GM21390 (cell line): ENCODE data around the gene CCDC71.

ENCODE experiments used
- ATAC-seq: cut with Tn5 transposase; IDR thresholded peaks from one replicate; pipeline ENCODE4 v1.9.1; 2021; ENCODE audit not compliant: unreplicated experiment

CCDC71 gene

DNA sequence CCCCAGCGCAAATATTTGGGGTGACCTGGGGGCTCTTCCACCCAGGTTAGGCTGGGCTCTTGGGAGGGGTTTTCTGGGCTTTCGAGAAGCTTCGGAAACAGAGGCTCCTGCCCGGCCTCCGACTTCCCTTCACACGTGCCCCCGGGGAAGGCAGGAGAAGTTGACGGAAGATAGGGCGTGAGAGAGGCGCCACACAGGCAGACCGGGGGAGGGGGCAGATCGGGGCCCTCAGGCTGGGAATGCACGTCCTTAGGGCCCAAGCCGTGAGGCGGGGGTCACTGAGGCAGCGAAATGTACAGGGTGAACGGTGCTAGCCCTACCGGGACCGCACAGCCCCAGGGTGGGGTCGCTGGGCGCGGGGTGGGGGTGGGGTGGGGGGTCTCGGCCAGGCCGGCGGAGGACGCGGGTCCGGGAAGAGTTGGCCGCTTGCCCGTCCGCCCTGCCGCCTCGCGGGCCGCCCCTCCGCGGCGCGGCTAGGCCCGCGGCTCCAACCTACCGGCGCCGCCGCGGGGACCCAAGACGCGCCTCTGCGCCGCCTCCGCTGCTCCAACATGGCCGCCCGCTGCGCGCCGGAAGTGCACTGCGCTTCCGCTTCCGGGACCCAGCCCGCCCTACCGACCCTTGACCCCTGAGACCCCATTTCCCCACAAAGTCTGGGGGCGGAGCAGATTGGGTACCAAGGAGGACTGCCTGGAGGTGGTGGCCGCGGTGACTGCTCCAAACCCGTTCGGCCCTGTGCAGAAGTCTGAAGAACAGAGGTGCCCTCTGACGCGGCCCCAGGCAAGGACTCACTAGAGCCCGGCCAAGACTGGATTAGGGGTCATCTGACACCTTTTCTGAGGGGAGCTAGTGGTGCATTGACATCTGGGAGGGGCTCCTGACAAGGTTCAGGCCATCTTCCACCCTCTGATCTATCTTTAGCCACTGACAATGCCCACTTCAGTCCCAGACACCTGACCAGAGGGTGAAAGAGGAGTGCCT is at the start of gene CCDC71:
CCDC71 (minus strand) TSS at position 561 of the 981 bp plus-strand sequence. CDS start 2,123 bp downstream, outside the sequence.
- no peak for ATAC-seq

DNA sequence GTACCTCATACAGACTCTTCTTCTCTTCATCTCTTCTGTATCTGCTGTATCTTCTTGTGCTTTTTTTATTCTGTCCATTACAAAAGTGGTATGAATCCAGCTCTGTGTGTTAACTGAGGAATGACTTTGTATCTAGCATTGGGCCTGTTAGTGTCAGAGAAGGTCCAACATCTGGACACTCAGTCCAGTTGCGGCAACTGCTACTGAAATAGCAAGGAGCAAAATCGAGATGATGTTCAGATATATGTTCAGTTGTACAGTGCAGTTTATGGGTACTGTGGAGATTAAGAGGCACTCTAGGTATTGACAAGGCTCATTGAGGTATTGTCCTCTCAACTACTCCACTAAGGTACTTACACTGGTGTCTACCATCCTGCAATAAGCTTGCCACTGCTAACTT is 47.9 kb upstream of the CCDC71 start:
- no peak for ATAC-seq

DNA sequence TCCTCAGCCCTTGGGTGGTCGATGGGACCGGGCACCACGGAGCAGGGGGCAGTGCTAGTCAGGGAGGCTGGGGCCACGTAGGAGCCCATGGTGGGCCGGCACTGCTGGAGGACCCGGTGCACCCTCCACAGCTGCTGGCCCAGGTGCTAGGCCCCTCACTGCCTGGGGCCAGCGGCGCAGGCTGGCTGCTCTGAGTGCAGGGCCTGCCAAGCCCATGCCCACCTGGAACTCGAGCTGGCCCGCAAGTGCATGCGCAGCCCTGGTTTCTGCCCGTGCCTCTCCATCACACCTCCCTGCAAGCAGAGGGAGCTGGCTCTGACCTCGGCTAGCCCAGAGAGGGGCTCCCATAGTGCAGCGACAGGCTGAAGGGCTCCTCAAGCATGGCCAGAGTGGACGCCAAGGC is 47.4 kb upstream of the CCDC71 start:
- ATAC-seq: no peak

DNA sequence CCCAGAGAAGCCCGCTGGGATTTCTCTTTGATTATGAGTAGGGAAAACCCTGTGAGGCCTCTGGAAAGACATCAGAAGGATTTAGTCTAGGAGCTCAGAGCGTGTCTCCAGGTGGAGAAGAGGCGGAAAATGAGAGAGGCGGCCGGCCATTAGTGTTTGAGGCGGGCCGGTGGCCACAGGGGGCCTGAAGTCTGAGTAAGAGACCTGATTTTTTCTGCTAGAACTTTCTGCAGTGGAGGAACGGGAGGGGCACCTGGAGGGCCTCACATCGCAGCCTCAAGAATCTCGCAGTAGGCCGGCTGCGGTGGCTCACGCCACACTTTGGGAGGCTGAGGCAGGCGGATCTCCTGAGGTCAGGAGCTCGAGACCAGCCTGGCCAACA is 33.8 kb upstream of the CCDC71 start:
- ATAC-seq: no peak

DNA sequence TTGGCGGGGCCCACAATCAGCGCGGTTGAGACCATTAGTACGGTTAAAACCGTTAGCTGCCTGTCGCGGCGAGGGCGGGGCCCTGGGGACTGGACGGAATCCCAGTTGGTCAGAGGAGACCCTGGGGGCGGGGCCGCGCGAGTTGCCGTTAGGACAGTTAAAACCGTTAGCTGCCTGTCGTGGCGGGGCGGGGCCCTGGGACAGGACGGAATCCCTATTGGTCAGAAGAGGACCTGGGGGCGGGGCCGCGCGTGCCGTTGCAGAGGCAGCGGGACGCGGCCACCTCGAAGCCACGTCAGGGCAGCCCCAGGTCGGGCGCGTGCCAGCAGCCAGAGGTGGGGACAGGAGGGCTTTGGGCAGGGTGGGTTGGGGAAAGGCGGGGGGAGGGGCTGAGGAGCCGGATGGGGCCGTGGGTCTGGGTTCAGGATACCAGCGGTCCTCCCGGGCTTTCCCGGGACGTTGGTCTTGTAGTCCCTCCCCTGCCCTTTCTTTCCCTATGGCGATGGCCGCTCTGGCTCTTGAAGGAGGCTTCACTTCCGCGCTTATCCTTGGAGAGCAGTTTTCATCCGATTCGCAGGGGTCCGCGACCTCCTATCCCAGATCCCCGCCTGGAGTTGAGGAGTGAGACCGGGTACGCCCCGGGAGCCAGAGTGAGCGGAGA is 33.2 kb upstream of the CCDC71 start:
- ATAC-seq: no peak

DNA sequence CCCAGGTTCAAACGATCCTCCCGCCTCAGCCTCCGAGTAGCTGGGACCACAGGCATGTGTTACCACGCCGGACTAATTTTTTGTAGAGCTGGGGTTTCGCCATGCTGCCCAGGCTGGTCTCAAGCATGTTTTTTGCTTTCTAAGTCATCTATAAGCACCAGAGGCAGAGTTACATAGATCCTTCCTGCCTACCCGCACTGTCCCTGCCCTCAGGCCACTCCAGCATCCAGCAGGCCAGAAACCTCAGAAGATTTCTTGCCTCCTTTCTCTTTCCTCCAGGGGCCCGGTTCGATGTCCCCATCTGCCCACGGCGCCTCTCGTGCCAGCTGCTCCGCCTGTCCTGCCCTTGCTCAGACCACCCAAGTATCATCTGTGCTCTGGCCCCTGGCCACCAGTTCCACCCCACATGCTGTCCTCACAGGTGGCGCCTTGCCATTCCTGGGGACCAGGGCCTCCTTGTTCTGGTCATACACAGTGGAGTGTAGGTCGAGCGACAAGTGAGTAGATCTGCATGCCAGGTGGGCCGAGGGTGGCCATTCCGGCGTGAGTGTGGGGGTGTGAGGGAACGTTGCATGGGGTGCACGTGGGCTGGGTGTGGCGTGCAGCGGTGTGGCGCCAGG is 32.6 kb upstream of the CCDC71 start:
- no peak for ATAC-seq

DNA sequence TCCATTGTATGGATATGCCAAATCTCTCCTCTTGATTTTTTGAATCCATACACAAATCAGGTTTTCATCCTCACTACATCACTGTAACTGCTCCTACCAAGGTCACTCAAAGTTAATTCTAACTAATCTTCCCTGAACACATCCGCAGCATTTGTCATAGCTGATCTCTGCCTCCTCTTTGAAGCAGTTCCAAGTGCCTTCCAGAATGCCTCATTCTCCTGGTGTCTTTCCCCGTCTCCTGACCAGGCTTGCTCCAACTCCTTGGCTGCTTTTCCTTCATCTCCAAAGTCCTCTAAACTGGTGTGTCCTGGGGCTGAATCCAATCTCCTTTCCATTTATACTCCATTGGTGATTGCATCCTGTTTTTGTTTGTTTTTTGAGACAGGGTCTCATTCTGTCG is 32.0 kb upstream of the CCDC71 start:
- ATAC-seq: no peak

DNA sequence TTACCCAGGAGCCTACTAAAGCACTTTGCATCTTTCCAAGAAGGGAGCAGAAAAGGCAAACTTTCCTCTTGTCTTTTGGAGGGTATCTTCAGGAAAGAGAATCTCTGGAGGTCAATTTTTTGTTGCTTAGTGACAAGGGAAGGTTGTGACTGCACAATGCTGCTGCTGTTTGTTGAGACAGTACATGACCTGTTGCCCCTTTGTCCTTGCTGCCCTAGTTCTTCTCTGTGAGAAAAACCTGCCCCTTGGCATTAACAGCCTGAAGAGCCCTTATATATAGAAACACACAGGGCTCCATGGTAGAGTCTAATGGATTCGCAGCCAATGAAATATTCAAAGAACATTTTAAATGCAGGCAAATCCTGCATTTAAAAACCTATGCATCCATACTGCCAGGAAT is 25.6 kb upstream of the CCDC71 start:
- no peak for ATAC-seq

DNA sequence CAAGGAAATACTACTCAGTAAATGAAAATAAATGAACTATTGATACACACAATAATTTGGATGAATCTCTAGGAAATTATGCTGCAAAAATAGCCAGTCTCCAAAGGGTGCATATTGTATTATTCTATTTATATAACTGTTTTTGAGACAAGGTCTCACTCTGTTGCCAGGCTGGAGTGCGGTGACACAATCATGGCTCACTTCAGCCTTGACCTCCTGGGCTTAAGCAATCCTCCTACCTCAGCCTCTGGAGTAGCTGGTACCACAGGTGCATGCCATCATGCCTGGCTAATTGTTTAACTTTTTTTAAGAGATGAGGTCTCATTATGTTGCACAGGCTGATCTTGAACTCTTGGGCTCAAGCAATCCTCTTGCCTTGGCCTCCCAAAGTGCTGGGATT is 17.7 kb upstream of the CCDC71 start:
- ATAC-seq: no peak

DNA sequence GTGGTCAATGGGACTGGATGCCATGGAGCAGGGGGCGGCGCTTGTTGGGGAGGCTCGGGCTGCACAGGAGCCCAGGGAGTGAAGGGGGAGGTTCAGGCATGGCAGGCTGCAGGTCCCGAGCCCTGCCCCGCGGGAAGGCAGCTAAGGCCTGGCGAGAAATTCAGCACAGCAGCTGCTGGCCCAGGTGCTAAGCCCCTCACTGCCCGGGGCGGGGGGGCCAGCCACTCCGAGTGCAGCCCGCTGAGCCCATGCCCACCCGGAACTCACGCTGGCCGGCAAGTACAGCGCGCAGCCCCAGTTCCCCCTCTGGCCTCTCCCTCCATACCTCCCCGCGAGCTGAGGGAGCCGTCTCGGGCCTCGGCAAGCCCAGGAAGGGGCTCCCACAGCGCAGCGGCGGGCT is 16.6 kb upstream of the CCDC71 start:
- ATAC-seq: no peak

DNA sequence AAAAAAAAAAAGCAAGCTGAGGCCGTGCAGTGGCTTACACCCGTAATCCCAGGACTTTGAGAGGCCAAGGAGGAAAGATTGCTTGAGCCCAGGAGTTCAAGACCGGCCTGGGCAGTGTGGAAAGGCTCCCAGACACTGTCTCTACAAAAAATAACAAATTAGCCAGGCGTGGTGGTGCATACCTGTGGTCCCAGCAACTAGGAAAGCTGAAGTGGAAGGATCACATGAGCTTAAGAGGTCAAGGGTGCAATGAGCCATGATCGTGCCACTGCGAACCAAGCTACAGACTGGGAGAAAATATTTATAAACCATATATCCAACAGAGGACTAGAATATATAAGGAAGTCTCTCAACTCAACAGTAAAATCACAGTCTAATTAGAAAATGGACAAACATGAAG is 15.2 kb upstream of the CCDC71 start:
- ATAC-seq: no peak

DNA sequence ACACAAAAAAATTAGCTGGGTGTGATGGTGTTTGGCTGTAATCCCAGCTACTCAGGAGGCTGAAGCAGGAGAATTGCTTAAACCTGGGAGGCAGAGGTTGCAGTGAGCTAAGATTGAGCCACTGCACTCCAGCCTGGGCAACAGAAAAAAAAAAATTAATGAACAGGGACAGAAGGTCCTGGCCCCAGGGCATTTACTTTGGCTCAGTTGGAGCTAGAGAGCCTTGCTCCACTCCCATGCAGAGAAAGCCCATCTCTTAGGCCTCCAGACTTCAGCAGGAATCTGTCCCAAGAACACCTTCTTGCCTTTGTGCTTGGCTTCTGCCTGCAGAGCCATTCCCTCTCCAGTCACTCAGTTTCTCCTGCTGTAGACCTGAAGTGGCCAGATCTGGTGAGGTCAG is 14.0 kb upstream of the CCDC71 start:
- ATAC-seq: no peak

DNA sequence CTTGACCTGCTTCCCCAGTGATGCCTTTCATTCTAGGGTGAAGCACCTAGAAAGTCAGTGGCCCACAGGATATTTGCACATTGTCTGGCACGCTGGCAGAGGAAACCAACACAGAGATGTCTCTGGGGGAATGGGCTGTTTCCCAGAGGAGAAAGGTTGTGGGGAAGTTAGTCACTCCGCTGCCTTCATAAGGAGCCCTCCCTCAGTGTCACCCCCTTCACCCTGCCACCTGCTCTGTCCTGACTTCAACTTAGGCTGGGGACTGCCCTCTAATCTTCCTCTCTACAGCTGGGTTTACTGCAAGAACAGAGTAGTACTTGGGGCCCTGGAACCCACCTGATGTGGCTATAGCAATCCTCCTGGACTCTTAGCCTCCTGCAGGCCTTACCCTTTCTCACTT is 10.9 kb upstream of the CCDC71 start:
- ATAC-seq: no peak

DNA sequence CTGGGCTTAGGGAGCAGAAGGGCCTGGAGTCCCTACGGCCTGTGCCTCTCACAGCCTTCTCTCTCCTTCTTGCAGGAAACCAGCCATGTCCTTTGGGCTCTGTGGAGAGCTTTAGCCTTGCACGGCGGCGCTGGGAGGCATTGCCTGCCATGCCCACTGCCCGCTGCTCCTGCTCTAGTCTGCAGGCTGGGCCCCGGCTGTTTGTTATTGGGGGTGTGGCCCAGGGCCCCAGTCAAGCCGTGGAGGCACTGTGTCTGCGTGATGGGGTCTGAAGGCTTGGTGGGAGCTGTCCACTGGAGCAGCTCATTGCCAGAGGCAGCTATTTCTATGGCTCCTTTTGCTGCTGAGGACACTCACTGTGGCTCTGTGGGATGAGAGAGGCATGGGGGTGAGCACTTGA is 9.4 kb upstream of the CCDC71 start:
- ATAC-seq: no peak

DNA sequence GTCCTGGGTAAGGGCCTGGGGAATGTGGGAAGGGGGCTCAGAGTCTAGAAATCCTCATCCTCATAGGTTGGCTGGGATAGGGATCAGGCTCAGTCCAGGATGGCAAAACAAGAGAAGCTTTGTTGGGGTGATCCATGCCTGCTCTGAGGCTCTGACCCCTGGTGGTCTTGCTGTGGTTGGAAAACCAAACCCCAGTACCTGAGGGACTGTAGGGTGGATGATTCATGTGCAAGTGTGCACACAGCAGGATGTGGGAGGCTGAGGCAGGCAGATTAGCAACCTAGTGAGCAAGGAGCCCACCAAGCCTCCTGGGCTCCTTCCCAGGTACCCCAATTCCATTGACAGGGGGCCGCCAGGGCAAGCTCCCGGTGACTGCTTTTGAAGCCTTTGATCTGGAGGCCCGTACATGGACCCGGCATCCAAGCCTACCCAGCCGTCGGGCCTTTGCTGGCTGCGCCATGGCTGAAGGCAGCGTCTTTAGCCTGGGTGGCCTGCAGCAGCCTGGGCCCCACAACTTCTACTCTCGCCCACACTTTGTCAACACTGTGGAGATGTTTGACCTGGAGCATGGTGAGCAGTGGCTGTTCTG is 8.4 kb upstream of the CCDC71 start:
- ATAC-seq: no peak

DNA sequence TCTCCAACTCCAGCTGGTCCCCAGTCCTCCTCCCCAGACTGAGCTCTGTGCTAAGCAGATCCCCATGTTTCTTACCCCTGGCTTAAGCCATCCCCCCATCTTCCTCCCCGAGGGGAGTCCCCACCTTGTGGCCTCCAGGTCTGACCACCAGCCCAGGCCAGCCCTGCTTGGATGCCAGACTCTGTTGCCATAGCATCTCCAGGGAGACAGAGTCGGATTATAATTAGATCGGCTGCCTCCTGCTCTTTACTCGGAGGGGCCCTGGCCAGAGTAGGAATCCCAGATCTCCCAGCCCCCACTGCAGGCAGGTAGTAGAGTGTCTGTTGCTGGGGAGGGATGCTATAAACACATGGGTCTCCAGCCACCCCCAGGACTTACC is 7.7 kb upstream of the CCDC71 start:
- no peak for ATAC-seq

DNA sequence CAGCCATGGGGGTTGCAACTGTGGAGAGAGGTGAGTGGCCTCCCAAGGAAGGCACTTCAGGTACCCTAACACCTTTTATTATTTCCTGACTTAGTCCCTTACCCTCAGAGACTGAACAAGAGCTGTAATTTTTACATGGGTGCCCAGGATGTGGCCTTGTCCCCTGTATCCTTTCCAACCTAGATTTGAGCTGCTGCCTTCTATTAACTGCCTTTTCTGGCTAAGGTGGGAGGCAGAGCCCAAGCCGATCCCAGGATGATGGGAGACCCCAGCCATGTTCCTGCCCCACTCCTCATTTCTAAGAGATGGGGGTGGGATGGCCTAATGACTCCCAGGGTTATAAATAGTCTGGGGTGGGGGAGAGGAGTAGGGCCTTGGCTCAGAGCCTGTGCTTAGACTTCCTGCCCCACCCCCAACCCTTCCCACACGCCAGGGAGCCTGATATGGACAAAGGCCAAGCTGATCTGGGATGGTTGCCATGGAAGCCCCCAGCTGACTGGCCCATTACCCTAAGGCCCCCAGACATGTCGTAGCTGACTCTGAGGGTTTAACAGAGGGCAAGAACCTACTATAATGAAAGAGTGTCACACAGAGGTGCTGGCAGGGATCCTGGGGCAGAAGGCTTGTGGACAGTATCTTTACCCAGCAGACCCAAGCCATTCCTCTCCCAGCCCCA is 7.1 kb upstream of the CCDC71 start:
- ATAC-seq: no peak

DNA sequence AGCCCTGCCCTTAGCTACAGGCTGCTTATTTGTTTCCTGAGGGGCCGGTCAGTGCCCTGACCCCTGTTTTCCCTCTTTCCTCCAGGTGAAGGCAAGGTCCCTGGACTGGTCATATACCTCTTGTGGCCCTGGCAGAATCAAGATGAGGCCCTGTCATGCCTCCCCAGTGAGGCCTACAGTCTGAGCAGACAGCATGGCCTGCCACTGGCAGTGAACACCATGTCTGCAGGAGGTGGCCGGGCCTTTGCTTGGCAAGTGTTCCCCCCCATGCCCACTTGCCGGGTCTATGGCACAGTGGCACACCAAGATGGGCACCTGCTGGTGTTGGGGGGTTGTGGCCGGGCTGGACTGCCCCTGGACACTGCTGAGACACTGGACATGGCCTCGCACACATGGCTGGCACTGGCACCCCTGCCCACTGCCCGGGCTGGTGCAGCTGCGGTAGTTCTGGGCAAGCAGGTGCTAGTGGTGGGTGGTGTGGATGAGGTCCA is 6.5 kb upstream of the CCDC71 start:
- no peak for ATAC-seq

DNA sequence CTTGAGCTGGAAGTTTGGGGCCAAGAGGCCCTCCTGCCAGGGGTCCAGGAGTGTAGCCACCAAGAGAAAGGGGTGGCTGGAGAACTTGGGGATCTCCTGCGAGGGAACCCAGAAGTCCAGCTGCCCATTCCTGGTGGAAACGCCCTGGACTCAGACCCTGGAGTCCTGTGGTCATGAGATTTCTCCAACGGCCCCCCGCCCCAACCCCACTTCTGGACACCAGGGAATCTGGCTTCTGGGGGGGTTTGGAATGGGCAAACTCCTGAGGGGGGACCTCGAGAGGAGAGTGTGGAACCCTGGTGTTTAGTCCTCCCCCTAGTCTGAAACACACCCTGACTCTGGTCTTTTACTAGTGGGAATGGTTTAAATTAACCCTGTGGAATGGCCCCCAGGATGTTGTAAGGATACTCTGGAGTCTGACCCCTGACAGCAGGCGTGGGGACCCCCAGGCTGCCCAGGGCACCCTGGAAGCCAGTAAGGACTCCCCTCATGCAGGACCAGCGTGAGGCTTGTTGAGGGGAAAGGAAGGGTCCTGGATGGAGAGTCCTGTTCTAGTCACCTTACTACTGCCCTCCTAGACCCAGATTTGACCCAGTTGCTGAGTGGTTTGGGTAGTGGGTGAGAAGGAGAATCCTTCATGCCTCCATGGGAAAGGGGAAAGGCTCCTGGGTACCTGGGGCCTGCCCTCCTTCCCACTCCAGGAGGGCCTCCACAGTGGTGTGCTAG is 5.8 kb upstream of the CCDC71 start:
- no peak for ATAC-seq

DNA sequence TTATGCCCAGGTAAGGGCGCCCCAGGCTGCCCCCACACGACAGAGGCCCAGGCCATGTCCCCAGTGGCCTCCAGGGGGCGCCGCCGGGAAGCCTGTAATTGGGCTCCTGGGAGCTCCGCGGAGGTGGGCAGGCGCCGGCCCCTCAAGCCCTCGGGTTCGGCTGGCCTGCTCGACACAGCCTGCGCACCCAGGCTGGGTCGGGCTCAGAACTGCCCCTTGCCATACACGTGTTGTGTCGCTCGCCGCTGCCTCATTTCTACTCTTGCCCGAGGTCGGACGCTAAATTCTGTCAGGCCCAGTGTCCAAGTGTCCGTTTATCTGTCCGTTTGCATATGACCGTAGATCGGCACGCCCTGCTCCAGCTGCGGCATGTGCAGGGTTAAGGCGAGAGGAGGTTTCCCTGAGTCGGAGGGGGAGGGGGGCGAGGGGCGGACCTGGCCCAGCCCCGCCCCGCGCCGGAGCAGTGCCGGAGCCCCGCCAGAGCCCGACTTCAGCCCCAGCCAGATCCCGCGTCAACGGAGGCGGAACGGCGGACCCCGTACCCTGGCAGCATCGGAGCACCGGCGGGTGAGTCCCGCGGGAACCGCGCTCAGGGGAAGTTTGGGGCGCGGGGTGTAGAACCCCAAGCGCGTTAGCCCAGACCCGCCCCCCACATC is 5.1 kb upstream of the CCDC71 start, which contains the start of gene KLHDC8B:
KLHDC8B (plus strand) TSS at position 480 of the 656 bp plus-strand sequence. CDS start 1,172 bp downstream, outside the sequence.
- peak; percentile 69 for ATAC-seq
